Endothelial cell of umbilical vein (primary cell): Measurements from ENCODE around the gene CYGB.

Source experiments
- CTCF ChIP-seq, 2 donors: IDR thresholded peaks; 1 replicate in 1 of 2; 2 replicates in 1 of 2; pipeline ENCODE4 v1.5.1; 2011; ENCODE audit warnings: low read length in 2 of 2, mild to moderate bottlenecking in 2 of 2, moderate library complexity in 2 of 2, control low read depth in 1 of 2, inconsistent platforms in 1 of 2, low read depth in 1 of 2; ENCODE audit not compliant: insufficient read depth in 1 of 2; ENCODE audit errors: extremely low read depth in 1 of 2
- EZH2 ChIP-seq: IDR thresholded peaks from 2 replicates; pipeline ENCODE4 v1.6.1; 2012; ENCODE audit warnings: borderline replicate concordance, low read depth, mild to moderate bottlenecking, moderate library complexity, low read length, inconsistent platforms; ENCODE audit not compliant: severe bottlenecking
- FOS ChIP-seq: IDR thresholded peaks from 2 replicates; pipeline ENCODE4 v1.6.1; 2011; ENCODE audit warnings: mild to moderate bottlenecking, low read length, moderate library complexity, borderline replicate concordance; ENCODE audit not compliant: insufficient read depth
- JUN ChIP-seq: IDR thresholded peaks from 2 replicates; pipeline ENCODE4 v1.6.1; 2011; ENCODE audit warnings: borderline replicate concordance, low read depth; ENCODE audit not compliant: insufficient read length, insufficient read depth
- POLR2A ChIP-seq: IDR thresholded peaks from 2 replicates; pipeline ENCODE4 v1.6.1; 2012; ENCODE audit warnings: low read depth, mild to moderate bottlenecking, control low read depth, low read length
- POLR2AphosphoS5 ChIP-seq: IDR thresholded peaks from 2 replicates; pipeline ENCODE4 v1.6.1; 2012; ENCODE audit warnings: low read depth, mild to moderate bottlenecking, control low read depth, low read length, moderate library complexity; ENCODE audit not compliant: insufficient read depth

- TF ChIP-seq CTCF (IDR thresholded peaks at IDR 0.05; ENCODE audit: extremely low read depth in 1 of 2, insufficient read depth in 1 of 2, low read depth in 1 of 2, low read length in 2 of 2) = no peak
- TF ChIP-seq POLR2A = no peak
- no peak for TF ChIP-seq FOS
- TF ChIP-seq POLR2AphosphoS5 = no peak
- TF ChIP-seq EZH2 = no peak
- TF ChIP-seq JUN = no peak
Measured at GRCh38 chr17:76578376-76578775, 40.9 kb upstream of the CYGB start.
